ENCODE data around the gene ARID5B. TPM values are rescaled to one million over a fixed set of nuclear protein-coding genes. Genes with fewer than 3 reads are reported as not detected.
A peak's percentile ranks its signal among the peaks of the same experiment; 100 is the strongest.

Gene ARID5B
- total RNA-seq, 4 donors from 2014 or later, result 10.5 to 167 (median 29.4) TPM

GRCh38 chr10:61965703-61966395 is 64.3 kb downstream of the ARID5B start:
- H3K27ac ChIP-seq, result peak overlapping the region in 3 of 4 donors; percentile 28 to 57 (median 53)
- no peak for TF ChIP-seq CTCF (IDR thresholded peaks at IDR 0.05)
- no peak for TF ChIP-seq POLR2A (IDR thresholded peaks at IDR 0.05)
- peaks cover 3 to 42% (median 8%) of the 10 kb centered on the region in 4 donors for H3K4me1 ChIP-seq

GRCh38 chr10:61967298-61967697 is 65.8 kb downstream of the ARID5B start:
- TF ChIP-seq CTCF (IDR thresholded peaks at IDR 0.05) (no peak), POLR2A (IDR thresholded peaks at IDR 0.05) (no peak)
- Histone ChIP-seq H3K9me3 (no peaks in the 10 kb centered on the region), H3K4me3 (no peak overlapping the region), H3K4me1 (peaks cover 3 to 41% (median 8%) of the 10 kb centered on the region in 4 donors), H3K36me3 (no peaks in the 10 kb centered on the region), H3K27me3 (no peaks in the 10 kb centered on the region), H3K27ac (no peak overlapping the region)
- DNase-seq, result no peak

More at GRCh38 chr10:61965703-61966395, 64.3 kb downstream of the ARID5B start:
- no peak for DNase-seq
- Histone ChIP-seq H3K36me3 (no peaks in the 10 kb centered on the region), H3K9me3 (no peaks in the 10 kb centered on the region), H3K4me3 (no peak overlapping the region), H3K27me3 (no peaks in the 10 kb centered on the region)

GRCh38 chr10:61970182-61971002 is 68.9 kb downstream of the ARID5B start:
- TF ChIP-seq POLR2A (IDR thresholded peaks at IDR 0.05) (no peak), CTCF (IDR thresholded peaks at IDR 0.05) (no peak)
- no peak for DNase-seq
- Histone ChIP-seq H3K36me3 (no peaks in the 10 kb centered on the region), H3K4me3 (no peak overlapping the region), H3K27me3 (no peaks in the 10 kb centered on the region), H3K9me3 (no peaks in the 10 kb centered on the region), H3K4me1 (peaks cover 0 to 38% (median 4%) of the 10 kb centered on the region in 4 donors), H3K27ac (peak overlapping the region in 3 of 4 donors; percentile 14 to 40 (median 21))

- no peak for TF ChIP-seq POLR2A (IDR thresholded peaks at IDR 0.05)
- no peak for TF ChIP-seq CTCF (IDR thresholded peaks at IDR 0.05)
- DNase-seq, result no peak
- H3K27me3 ChIP-seq, result no peaks in the 10 kb centered on the region
- H3K4me1 ChIP-seq, result peaks cover 0 to 33% (median 4%) of the 10 kb centered on the region in 4 donors
- peak overlapping the region in 2 of 4 donors; percentile 21 to 40 for H3K27ac ChIP-seq
- no peaks in the 10 kb centered on the region for H3K9me3 ChIP-seq
- no peaks in the 10 kb centered on the region for H3K36me3 ChIP-seq
- no peak overlapping the region for H3K4me3 ChIP-seq
These were observed 69.5 kb downstream of the ARID5B start for GRCh38 chr10:61971003-61971325.

- no peaks in the 10 kb centered on the region for H3K27me3 ChIP-seq
- peak overlapping the region in 1 of 4 donors; percentile 5 for H3K27ac ChIP-seq
- TF ChIP-seq CTCF (IDR thresholded peaks at IDR 0.05) (no peak), POLR2A (IDR thresholded peaks at IDR 0.05) (no peak)
- H3K9me3 ChIP-seq, result peaks cover 0 to 6% (median 0%) of the 10 kb centered on the region in 4 donors
- H3K4me1 ChIP-seq, result peaks cover 0 to 33% (median 4%) of the 10 kb centered on the region in 4 donors
- DNase-seq, result no peak
- no peak overlapping the region for H3K4me3 ChIP-seq
- no peaks in the 10 kb centered on the region for H3K36me3 ChIP-seq
These were observed 71.7 kb downstream of the ARID5B start for GRCh38 chr10:61973169-61973568.

Measured in Peyer's patch (tissue), 4 donors.